GM20431 (cell line): ENCODE results near the gene SLC2A13.
"Not testable (repeated sequence)": the region's sequence is repeated elsewhere in the genome, so short reads cannot be mapped to it uniquely, and the experiment has no call there.

Experiments
- in situ Hi-C: fragments of 300-500 bp; cut with MseI, MboI; formaldehyde crosslinking; loops from one replicate; pipeline ENCODE4 v1.15.0; 2020; ENCODE audit warnings: low sequenced_read_pairs; ENCODE audit not compliant: unreplicated experiment

The SLC2A13 gene

DNA sequence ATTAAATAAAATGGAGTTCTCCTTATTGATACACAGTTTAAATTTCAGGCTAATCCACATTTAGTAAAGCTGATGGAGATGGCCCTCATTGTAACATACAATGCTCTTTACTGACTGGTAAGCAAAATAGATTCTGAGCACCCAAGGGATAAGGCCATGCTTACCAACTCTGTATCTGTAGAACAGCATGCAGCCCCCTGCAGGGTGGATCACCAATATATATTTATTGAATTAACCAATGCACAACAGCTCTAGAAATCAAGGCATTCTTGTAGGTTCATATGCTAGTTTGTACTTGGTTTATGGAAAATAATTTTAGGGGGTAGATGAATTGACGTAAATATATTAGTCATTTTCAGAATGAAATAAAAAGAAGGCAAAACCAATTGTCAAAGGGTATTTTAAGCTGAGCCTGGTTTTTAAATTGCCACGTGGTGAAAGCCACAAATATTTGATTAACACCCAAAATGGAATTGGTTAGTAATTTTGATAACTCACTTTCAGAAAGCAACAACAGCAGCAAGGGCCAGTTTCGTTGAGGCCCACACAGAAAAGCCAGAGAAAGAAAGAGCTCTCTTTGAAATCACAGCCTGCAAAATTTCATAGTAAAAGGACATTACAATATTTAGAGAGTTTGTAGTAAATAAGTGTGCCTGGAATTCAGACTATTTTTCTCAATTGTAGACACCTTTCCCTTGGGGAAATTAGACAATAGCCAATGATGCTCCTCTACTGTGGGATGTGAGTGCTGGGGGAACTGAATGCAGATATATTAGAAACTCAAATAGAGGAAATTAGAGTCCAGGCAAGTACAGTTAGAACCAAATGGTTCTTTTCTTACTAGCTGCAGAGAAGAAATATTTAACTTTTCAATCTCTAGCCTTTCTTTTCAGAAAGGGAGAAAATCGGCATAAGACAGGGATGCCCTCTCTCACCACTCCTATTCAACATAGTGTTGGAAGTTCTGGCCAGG, 270.1 kb downstream of the SLC2A13 start:
- in situ Hi-C loops = no loop called here

DNA sequence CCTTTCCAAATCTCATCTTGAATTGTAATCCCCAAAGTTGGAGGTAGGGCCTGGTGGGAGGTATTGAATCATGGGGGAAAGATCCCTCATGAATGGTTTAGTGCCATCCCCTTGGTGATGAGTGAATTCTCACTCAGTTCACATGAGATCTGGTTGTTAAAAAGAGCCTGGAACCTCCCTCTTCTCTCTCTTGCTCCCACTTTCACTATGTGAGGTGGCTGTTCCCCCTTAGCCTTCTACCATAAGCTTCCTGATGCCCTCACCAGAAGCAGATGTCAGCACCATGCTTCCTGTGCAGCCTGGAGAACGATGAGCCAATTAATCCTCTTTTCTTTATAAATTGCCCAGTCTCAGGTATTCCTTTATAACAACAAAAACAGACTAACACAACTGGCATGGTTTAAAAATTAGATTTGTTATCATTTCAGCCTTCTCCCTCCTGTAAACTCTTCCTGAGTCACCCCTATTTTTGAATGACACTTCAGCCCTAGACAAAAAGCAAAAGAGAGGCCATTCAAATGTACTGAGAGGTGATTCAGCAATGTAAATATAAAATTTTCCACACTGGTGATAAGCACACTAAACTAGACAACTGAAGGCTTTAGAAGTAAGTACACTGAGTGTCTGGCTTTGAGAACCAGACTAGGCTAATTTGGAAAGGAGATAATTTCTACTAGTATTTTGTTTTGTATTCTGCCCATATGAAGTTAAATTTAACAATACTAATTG, 274.1 kb downstream of the SLC2A13 start:
- in situ Hi-C loops = no loop called here

DNA sequence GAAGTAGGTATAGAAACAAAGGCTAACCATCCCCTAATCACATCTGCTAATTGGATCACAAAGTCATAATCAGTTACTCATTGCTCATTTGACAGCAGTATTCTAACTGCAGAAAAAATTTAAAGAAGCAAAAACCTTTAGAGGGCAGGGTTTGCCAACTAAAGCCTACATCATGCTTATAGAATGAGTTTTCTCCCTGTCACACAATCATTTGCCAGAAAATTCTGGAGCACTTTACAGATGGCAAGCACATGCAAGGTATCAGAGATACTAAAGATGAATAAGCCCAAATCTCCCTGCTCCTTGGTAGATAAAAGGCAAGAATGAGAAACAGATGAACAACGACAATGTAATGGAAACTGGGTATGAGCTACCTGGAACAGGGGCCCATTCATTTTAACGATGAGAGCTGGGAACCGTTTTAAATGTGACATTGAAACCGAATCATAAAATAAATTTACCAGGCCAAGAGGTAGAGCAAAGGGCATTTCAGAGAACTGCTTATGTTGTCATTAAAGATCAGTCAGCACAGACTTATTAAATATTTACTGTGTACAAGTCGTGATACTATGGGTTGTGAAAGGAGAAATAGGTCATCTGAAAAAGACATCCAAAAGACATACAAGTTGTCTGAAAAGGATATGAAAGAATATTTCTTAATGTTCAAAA, 274.9 kb downstream of the SLC2A13 start:
- in situ Hi-C loops = no loop called here

DNA sequence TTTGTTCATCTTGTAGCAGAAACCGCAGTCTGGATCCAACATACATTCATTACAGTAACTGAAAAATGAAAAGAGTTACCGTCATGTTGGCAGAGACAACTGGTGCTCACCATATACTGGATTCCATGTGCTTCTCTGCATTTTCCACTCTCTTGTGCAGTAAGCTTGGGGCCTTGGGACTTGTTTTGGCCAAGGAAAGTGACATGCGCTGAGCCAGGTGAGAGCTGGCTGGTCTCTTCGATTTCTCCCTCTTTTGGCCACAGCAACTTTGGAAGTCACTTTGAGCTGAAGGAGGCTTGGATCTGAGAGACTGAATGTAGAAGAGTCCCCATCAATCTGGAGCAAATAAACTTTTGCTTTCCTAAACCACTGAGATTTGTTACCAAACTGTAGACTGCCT, 275.7 kb downstream of the SLC2A13 start:
- in situ Hi-C loops = no loop called here

DNA sequence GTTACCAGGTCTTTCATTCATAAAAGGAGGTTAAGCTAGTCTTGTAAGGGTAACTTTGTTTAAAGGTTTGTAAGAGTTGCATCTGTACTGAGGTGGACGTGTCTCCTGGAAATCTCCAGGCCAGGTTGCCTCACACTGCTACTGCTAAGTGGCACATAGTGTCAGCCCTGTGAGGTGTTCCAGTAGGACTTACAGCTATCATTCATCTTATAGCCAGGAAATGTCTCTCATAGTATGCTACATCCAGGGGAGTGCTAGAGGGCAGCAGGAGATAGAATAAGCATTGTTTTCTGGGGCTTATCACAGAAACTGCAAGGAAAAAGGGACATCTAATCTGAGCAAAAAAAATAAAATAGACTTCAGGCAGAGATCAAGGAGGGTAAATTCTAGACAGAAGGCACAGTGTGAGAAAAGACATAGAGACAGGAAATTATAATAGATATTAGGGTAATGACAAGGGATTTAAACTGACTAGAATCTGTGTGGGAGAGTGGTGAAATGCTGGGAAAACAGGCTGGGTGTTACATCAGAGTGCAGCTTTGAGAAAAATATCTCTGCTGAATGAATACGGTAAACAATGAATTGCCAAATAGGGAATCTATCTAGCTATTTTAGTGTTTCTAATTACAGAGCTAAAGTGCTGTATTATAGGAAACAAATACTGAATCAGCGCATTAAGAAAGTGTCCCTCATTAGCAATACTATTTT, 281.2 kb downstream of the SLC2A13 start:
- in situ Hi-C loops = no loop called here

DNA sequence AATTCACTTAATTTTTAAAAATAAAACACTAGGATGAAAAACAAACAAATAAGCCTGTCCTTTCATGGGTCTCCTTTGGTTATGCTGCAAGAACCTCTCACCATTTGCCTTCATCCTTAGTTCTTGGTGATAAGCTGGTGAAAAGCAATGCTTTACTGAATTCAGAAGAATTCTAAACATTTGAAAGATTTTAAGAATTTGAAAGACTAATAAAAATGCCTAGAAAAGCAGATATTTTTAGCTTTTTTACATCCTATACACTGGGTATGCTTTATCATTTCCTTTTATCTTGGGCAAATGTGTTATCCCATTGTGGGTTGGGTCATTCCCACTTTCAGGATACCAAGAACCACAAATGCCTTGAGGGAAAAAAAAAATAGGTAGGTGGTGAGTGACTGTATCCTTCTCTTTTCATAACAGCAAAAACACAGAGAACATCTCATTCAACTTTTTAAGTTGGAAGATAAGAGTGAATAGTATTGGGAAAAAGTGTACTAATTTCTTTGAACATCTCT, 289.2 kb downstream of the SLC2A13 start:
- in situ Hi-C loops = no loop called here

DNA sequence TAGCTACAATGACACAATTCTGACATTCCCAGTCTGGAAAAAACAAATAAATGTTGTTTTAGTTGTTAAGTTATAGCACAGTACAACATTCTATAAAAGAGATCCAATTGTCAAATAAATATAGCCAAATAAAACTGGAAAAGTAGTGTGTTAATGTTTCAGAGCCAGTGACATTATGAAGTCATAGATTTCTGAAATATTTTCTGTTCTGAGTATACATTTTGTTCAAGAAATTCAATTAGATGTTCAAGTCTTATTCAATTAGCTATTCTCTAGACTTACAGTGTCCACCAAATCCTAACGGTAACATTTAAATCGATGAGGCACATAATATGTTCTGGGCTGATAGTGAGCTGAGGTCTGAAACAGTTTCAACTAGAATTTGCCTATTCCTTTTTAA, 290.1 kb downstream of the SLC2A13 start:
- in situ Hi-C loops = no loop called here

DNA sequence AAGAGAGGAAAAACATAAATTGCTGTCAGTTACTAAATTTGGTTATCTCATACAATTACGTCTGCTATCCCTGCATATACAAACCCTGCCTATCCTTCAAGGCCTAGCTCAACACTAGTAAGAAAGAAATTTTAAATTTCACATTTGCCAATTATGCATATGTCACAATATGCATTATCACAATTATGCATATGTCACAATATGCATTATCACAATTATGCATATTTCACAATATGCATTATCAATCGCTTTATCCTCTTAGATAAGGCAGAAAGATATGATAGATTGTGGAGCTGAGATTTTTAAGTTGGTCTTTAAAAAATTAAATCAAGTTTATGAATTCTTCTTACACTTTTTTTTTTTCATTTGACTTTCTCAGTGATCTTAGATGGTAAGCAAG, 291.3 kb downstream of the SLC2A13 start:
- in situ Hi-C loops = no loop called here

DNA sequence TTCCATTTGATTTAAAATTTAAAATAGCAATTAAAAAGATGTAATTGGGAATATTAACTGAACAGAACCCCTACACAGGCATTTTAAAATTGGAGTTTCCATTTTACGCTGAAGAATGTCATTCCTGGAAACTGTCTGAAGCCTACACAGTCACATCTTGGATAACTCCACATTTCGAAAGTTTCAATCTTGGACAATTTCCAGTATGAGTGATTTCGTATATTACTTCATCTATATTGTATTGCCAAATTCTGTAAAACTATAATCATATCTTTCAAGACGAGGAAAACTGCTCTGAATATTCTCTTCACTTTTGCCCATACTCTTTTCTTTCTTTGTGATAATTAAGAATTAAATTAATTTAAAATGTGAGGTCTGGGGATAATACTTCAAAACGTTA, 292.1 kb downstream of the SLC2A13 start:
- in situ Hi-C loops = no loop called here

DNA sequence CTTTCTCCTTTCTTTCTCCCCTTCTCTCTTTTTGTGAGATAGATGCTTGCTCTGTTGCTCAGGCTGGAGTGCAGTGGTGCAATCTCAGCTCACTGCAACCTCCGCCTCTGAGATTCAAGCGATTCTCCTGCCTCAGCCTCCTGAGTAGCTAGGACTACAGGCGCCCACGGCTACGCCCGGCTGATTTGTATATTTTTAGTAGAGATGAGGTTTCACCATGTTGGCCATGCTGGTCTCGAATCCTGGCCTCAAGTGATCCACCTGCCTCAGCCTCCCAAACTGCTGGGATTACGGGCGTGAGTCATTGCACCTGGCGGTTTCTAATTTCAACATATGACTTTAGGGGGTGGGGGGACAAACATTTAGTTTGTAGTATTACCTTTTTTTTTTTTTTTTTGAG, 293.4 kb downstream of the SLC2A13 start:
- in situ Hi-C loops = not testable (repeated sequence)

DNA sequence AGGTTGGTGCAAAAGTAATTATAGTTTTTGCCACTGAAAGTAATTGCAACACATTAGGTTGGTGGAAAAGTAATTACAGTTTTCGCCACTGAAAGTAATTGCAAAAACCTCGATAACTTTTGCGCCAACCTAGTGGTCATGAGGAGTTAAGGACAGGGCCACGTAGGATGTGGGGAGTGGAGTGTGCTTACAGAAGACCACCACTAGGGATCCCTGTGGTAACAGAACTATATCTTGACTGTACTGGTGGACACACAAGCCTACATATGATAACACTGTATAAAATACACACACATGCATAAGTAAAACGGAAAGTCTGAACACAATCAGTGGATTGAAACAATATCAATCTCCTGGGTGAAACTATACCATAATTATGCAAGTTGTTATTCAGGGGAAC, 298.8 kb downstream of the SLC2A13 start:
- in situ Hi-C loops = no loop called here

DNA sequence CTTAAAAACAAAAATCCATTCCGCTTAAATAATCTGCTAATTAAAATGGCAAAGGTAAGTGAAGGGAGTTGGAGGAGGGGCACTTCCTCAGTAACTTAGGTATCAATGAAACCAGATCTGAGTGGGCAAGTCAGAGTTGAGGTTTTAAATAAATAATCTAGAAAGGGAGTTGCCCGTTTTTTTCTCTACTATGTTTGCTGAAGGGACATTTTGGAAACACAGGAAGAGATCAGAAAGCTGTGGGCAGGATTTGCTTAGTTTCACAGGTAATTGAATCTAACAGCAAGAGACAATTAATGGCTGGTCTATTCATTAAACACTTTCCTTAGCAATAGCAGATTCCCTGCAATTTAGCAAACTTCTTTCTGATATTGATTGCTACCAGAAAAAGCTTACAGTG, 300.2 kb downstream of the SLC2A13 start:
- in situ Hi-C loops = no loop called here

DNA sequence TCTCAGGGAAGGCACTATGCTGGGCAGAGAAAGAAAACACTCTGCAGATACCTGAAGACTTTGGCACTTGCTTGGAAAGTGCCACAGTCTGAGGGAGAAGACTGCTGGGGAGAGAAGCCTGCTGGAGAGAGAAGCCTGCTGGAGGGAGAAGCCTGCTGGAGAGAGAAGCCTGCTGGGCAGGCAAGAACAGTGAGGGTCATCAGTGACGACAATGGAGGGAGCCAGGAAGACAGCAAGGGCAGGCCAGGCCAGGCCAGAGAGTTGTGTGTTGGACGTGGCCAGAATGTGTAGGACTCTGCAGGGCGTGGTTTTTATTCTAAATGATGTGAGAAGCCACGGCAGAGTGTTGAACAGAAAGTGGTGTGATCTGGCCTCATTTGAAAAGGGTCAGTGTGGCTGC, 301.0 kb downstream of the SLC2A13 start:
- in situ Hi-C loops = no loop called here

DNA sequence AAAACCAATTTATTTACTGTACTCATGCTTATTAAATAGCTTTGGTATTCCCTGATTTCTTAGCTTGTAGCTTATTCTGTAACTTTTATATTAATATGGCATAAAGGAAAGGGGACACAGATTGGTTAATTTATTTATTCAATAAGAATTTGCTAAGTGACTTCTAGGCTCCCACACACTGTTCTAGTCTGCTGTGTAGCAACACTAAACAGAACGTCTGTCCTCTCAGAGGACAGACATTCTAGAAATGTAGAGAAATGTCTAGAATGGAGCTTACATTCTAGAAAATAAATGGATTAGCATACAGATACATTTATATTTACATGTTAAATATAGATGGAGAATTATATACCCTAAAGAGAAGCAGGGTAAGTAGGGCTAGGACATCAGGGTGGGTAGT, 301.4 kb downstream of the SLC2A13 start:
- in situ Hi-C loops = no loop called here

DNA sequence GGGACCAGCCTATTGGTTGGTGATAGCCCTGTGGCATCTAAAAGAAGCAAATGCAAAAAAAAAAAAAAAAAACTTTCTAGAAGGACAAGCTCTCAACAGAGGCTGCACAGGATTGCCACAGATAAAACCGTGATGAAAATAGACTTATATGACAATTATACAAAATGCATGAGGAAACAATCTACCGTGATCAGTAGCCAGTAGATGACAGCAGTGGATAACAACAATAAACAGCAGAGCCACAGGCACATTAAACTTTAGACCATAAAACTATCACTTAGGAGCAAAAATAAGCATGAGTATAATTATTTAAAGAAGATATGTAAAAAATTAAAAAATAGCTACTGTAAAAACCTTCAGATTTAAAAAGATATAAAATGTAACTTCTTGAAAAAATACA, 302.7 kb downstream of the SLC2A13 start:
- in situ Hi-C loops = no loop called here

DNA sequence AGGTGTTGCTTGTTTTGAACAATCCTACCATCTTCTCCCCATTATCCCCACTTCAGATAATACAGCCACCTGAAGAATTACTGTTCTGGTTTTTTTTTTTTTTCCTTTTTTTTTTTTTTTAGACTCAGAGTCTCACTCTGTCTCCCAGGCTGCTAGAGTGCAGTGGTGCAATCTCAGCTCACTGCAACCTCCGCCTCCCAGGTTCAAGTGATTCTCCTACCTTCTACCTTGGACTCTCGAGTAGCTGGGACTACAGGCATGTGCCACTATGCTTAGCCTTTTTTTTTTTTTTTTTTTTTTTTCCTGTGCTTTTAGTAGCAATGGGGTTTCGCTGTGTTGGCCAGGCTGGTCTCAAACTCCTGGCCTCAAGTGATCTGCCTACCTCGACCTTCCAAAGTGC, 306.9 kb downstream of the SLC2A13 start:
- in situ Hi-C loops = no loop called here

DNA sequence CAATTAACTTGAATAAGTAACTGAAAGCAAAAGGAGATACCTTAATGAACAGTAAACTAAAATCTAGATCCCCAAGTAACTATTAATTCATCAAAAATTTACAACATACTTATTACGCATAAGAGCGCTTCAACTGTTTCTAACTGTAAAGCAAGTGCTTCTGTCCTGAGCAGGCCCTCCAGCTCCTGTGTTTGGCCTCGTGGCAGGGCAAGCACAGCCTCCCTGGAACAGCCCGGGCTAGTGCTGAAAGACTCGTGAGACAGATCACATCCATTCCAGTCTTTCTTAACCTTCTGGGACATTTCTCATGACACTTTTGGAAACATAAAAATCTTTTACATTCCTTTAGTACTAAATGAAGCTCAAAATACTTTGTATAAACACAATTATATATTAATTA, 307.5 kb downstream of the SLC2A13 start:
- in situ Hi-C loops = no loop called here

DNA sequence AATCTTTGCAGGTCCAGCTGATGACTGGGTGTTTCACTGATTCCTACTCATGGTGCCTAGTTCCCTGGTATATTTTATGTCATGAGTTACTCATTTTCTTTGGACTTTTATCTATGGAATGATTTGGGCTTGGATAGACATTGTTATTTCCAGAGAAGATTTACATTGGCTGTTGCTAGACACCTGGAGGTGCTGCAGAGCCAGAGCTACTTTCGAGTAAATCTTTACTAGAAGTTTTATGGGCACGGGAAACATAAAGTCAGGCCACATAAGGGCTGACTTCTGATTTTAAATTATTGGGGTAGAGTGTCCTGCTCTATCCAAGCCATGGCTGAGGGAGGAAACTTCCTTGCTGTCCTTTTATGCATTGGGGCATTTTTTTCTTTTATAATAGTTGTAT, 310.4 kb downstream of the SLC2A13 start:
- in situ Hi-C loops = no loop called here

DNA sequence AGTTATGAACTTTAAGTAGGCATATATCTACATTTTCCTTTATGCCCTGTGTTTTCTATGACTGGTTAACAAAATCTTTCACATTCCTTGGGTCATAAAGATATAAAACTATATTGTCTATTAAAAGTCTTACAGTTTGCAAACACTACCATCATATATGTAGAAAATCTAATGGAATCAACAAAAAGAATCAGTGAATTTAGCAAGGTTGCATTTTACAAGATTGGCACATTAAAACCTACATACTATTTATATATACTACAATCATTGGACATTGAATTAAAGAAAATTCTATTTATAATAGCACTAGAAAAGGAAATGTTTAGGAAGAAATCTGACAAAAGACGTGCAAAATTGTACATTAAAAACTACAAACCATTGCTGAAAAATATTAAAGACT, 312.9 kb downstream of the SLC2A13 start:
- in situ Hi-C loops = no loop called here

DNA sequence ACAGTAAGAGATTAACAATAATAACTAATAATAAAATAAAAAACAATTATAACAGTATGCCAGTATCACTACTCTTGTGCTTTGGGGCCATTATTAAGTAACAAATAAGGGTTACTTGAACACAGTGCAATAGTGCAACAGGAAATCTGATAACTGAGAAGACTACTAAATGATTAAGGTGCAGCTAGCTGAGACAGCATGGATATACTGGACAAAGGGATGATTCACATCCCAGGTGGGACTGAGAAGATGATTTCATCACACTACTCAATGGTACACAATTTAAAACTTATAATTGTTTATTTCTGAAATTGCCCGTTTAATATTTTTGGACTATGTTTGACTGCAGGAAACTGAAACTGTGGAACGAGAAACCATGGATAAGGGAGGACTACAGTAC, 317.6 kb downstream of the SLC2A13 start:
- in situ Hi-C loops = no loop called here
